Fibroblast of lung (primary cell): ENCODE results near the gene MYO19. TPM values are rescaled to one million over a fixed set of nuclear protein-coding genes. Genes with fewer than 3 reads are reported as not detected.
A peak's percentile ranks its signal among the peaks of the same experiment; 100 is the strongest.

Experiments
- DNase-seq, 2 donors: peaks; one replicate each; pipeline versions ENCODE4 v3.0.0 to v3.0.0-alpha.2; 2010; ENCODE audit warnings: low read depth in 2 of 2
- H2AFZ ChIP-seq: 2 replicates; pipeline ENCODE4 v1.5.1; 2012; ENCODE audit warnings: low read length, control low read depth, inconsistent platforms
- H3K27ac ChIP-seq: 2 replicates; pipeline ENCODE4 v1.5.1; 2011; ENCODE audit warnings: low read length, control low read depth; ENCODE audit not compliant: insufficient read depth
- H3K27me3 ChIP-seq: 2 replicates; pipeline ENCODE4 v1.5.1; 2011; ENCODE audit warnings: mild to moderate bottlenecking, low read length; ENCODE audit not compliant: control insufficient read depth, insufficient read depth
- H3K36me3 ChIP-seq: 2 replicates; pipeline ENCODE4 v1.5.1; 2011; ENCODE audit warnings: low read length; ENCODE audit not compliant: control insufficient read depth, insufficient read depth
- H3K4me1 ChIP-seq: 2 replicates; pipeline ENCODE4 v1.5.1; 2011; ENCODE audit warnings: low read length; ENCODE audit not compliant: control insufficient read depth, insufficient read depth; ENCODE audit errors: extremely low read depth
- H3K4me2 ChIP-seq: 2 replicates; pipeline ENCODE4 v1.5.1; 2011; ENCODE audit warnings: low read length, control low read depth; ENCODE audit not compliant: insufficient read depth; ENCODE audit errors: extremely low read depth
- H3K4me3 ChIP-seq, 4 experiments: fragments of 200-600 bp in 1 of 4; sonication (generic) in 1 of 4; replicated peaks in 1 of 4; 2 replicates each; pipeline ENCODE4 v1.5.1; 2011 to 2016; ENCODE audit warnings: low read length in 4 of 4, low read depth in 3 of 4, mild to moderate bottlenecking in 3 of 4, control low read depth in 2 of 4, inconsistent platforms in 1 of 4, mixed read lengths in 1 of 4; ENCODE audit not compliant: insufficient read depth in 1 of 4; ENCODE audit errors: control extremely low read depth in 1 of 4
- H3K79me2 ChIP-seq: 2 replicates; pipeline ENCODE4 v1.5.1; 2012; ENCODE audit warnings: mild to moderate bottlenecking, low read length, inconsistent platforms; ENCODE audit not compliant: control insufficient read depth, insufficient read depth
- H3K9ac ChIP-seq: 2 replicates; pipeline ENCODE4 v1.5.1; 2011; ENCODE audit warnings: mild to moderate bottlenecking, low read length, control low read depth; ENCODE audit not compliant: insufficient read depth
- H3K9me3 ChIP-seq: 2 replicates; pipeline ENCODE4 v1.5.1; 2012; ENCODE audit warnings: low read depth, low read length; ENCODE audit not compliant: control insufficient read depth, insufficient read depth
- H4K20me1 ChIP-seq: 2 replicates; pipeline ENCODE4 v1.5.1; 2011; ENCODE audit warnings: low read length; ENCODE audit not compliant: control insufficient read depth, insufficient read depth; ENCODE audit errors: extremely low read depth
- CTCF ChIP-seq, 2 donors: IDR thresholded peaks in 1 of 2; conservative IDR thresholded peaks in 1 of 2; 1 replicate in 1 of 2; 2 replicates in 1 of 2; pipeline ENCODE4 v1.5.1; 2011 to 2012; ENCODE audit warnings: low read length in 2 of 2, control low read depth in 1 of 2, inconsistent platforms in 1 of 2, low read depth in 1 of 2, mild to moderate bottlenecking in 1 of 2
- EZH2 ChIP-seq: IDR thresholded peaks from 2 replicates; pipeline ENCODE4 v1.5.1; 2012; ENCODE audit warnings: low read length, control low read depth, mild to moderate bottlenecking; ENCODE audit errors: missing control alignments
- polyA plus RNA-seq, 2 donors: library from polyadenylated mRNA; depleted of rRNA in 1 of 2; stranded (reverse) in 1 of 2; unstranded in 1 of 2; fragments of >200 nt; gene quantifications; 2 replicates each; pipeline ENCODE4 v1.2.1, GENCODE V29; 2011 to 2012; ENCODE audit warnings: missing spikeins in 1 of 2
- total RNA-seq: library from RNA; depleted of rRNA; stranded (reverse); fragments of >200 nt; gene quantifications from 2 replicates; pipeline ENCODE4 v1.2.1, GENCODE V29; 2014

Gene MYO19
- total and polyA plus RNA-seq, 2 donors (not counting 1 experiment from before 2014, with no cell fraction given) = 18.7 to 31.5 TPM

DNA sequence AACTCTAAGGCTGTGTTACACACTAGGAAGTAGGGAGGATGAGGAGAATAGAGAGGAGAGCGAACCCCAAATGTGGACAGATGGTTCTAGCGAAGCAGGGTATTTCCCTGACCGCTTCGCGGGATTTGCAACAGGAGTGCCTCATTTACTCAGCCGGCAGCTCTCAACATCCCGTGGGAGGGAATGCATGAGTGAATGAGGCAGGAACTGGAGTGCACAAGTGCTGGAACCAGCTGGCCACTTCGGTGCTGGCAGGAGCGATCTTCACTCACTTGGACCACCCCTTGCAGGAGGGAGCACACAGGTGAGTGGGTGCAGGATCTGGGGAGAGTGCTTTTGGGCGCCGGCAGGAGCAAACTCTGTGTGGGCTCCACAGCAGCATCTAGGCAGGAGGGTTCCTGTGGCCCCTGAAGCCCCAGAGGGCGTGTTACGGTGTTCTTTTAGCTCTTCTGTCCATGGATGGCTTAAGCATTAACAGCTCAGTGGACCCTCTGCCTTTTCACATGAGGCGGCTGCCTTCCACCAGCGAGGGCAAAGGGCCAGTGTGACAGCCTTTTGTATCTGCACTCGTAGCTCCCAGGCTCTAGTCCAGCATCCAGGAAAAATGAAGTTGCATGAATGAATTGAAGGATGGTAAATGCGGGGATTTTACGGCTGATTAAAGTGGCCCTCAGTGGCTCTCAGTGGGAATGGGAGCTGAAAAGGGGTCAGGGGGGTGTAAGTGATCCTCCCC lies 65.6 kb downstream of the MYO19 start:
- TF ChIP-seq CTCF (conservative IDR thresholded peaks at IDR 0.05 in 1 of 2, IDR thresholded peaks at IDR 0.05 in 1 of 2; ENCODE audit: low read depth in 1 of 2, low read length in 2 of 2) = no peak
- TF ChIP-seq EZH2 = no peak

DNA sequence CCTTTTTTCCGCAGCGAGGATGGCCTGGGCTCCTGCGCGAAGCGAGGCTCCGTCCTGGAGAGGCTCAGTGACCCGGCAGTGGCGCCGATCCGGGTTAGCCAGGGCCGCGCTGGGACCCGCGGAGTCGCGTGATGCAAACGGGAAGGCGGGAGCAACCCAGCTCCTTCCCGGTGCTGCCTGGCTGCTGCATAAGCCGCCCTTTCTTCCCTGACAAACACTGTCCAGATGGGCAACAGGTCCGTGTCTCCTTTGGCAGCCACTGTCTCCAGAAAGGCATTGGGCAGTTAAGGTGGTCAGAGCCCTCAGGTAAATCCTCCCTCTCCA lies 69.9 kb downstream of the MYO19 start:
- H3K4me2 ChIP-seq = no peak overlapping the region
- H3K27me3 ChIP-seq = no peaks in the 10 kb centered on the region
- H3K4me3 ChIP-seq = no peak overlapping the region
- no peaks in the 10 kb centered on the region for H4K20me1 ChIP-seq
- H3K9ac ChIP-seq = no peak overlapping the region
- H3K27ac ChIP-seq = no peak overlapping the region
- no peaks in the 10 kb centered on the region for H3K79me2 ChIP-seq
- no peak for DNase-seq
- no peak overlapping the region for H2AFZ ChIP-seq
- no peaks in the 10 kb centered on the region for H3K4me1 ChIP-seq
- no peaks in the 10 kb centered on the region for H3K9me3 ChIP-seq
- no peaks in the 10 kb centered on the region for H3K36me3 ChIP-seq
- TF ChIP-seq CTCF (conservative IDR thresholded peaks at IDR 0.05 in 1 of 2, IDR thresholded peaks at IDR 0.05 in 1 of 2; ENCODE audit: low read depth in 1 of 2, low read length in 2 of 2) (no peak), EZH2 (no peak)

More for the DNA sequence above, 65.6 kb downstream of the MYO19 start:
- Histone ChIP-seq H2AFZ (no peak overlapping the region), H4K20me1 (no peaks in the 10 kb centered on the region), H3K79me2 (no peaks in the 10 kb centered on the region), H3K4me3 (no peak overlapping the region), H3K4me2 (no peak overlapping the region), H3K4me1 (no peaks in the 10 kb centered on the region), H3K36me3 (no peaks in the 10 kb centered on the region), H3K27ac (no peak overlapping the region), H3K9ac (no peak overlapping the region), H3K9me3 (no peaks in the 10 kb centered on the region), H3K27me3 (no peaks in the 10 kb centered on the region)
- DNase-seq = no peak

GRCh38 chr17:36463916-36464764 lies 70.5 kb downstream of the MYO19 start:
- peak in 1 of 2 donors; percentile 10 for TF ChIP-seq CTCF (conservative IDR thresholded peaks at IDR 0.05 in 1 of 2, IDR thresholded peaks at IDR 0.05 in 1 of 2; ENCODE audit: low read depth in 1 of 2, low read length in 2 of 2)
- TF ChIP-seq EZH2 = no peak
- peak; percentile 63 to 75 for DNase-seq
- no peaks in the 10 kb centered on the region for H3K4me1 ChIP-seq
- H3K27ac ChIP-seq = no peak overlapping the region
- no peaks in the 10 kb centered on the region for H3K9me3 ChIP-seq
- no peak overlapping the region for H2AFZ ChIP-seq
- H3K36me3 ChIP-seq = no peaks in the 10 kb centered on the region
- no peaks in the 10 kb centered on the region for H3K27me3 ChIP-seq
- no peak overlapping the region for H3K4me3 ChIP-seq
- no peak overlapping the region for H3K4me2 ChIP-seq
- no peaks in the 10 kb centered on the region for H4K20me1 ChIP-seq
- no peak overlapping the region for H3K9ac ChIP-seq
- no peaks in the 10 kb centered on the region for H3K79me2 ChIP-seq
